Neural progenitor cell (in vitro differentiated cells): ENCODE data around the gene C6orf62.

Source experiments
- EZH2 ChIP-seq: fragments of 200-600 bp; sonication (generic); IDR thresholded peaks from 2 replicates; pipeline ENCODE4 v1.6.1; 2017; ENCODE audit warnings: antibody characterized with exemption, mild to moderate bottlenecking, moderate library complexity
- TF ChIP-seq, protein P1 (sequence below): fragments of 200-600 bp; sonication (generic); IDR thresholded peaks from 2 replicates; pipeline ENCODE4 v1.5.1; 2017; ENCODE audit warnings: antibody characterized with exemption, mild to moderate bottlenecking

- TF ChIP-seq, protein P1, sequence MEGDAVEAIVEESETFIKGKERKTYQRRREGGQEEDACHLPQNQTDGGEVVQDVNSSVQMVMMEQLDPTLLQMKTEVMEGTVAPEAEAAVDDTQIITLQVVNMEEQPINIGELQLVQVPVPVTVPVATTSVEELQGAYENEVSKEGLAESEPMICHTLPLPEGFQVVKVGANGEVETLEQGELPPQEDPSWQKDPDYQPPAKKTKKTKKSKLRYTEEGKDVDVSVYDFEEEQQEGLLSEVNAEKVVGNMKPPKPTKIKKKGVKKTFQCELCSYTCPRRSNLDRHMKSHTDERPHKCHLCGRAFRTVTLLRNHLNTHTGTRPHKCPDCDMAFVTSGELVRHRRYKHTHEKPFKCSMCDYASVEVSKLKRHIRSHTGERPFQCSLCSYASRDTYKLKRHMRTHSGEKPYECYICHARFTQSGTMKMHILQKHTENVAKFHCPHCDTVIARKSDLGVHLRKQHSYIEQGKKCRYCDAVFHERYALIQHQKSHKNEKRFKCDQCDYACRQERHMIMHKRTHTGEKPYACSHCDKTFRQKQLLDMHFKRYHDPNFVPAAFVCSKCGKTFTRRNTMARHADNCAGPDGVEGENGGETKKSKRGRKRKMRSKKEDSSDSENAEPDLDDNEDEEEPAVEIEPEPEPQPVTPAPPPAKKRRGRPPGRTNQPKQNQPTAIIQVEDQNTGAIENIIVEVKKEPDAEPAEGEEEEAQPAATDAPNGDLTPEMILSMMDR, result no peak
- no peak for TF ChIP-seq EZH2
Measured at GRCh38 chr6:24694198-24694597, 24.8 kb downstream of the C6orf62 start.
